RWPE1 (cell line): ENCODE results near the gene PGM1.

Experiments
- CTCF ChIA-PET: fragments of 350-600 bp; sonication (Branson Sonifier 250); formaldehyde crosslinking; extraction: SDS; loops from one replicate; lab custom pipeline; 2021; lab: Yijun Ruan, JAX
- POLR2A ChIA-PET: fragments of 400-600 bp; formaldehyde crosslinking; extraction: SDS; loops from one replicate; lab custom pipeline; 2020; ENCODE audit warnings: antibody characterized with exemption; ENCODE audit not compliant: low non-redundant PET; lab: Yijun Ruan, JAX
- DNase-seq: peaks from one replicate; pipeline ENCODE4 v3.0.0; 2012; ENCODE audit warnings: low spot score
- H3K27ac ChIP-seq: fragments of 450-650 bp; 2 replicates; pipeline ENCODE4 v1.5.1; 2017
- CTCF ChIP-seq: fragments of 450-650 bp; conservative IDR thresholded peaks from 2 replicates; pipeline ENCODE4 v1.5.1; 2017; ENCODE audit warnings: low read depth, mild to moderate bottlenecking

The PGM1 gene

GRCh38 chr1:63662056-63662836 lies 69.0 kb downstream of the PGM1 start:
- POLR2A ChIA-PET, result interaction anchor here (1.0 kb wide), 1 partner anchor 69 kb away, joined by 3 read pairs; the partner anchor contains the start of gene PGM1
- no peak for TF ChIP-seq CTCF
- peak overlapping the region; percentile 98 for H3K27ac ChIP-seq
- peak; percentile 90 for DNase-seq
- CTCF ChIA-PET, result interaction anchor here (0.6 to 1.2 kb wide), 3 partner anchors 11 to 277 kb away, joined by 3 to 4 read pairs (median 3); no protein-coding TSS in a partner anchor

- peak; percentile 99 for DNase-seq
- peak overlapping the region; percentile 98 for H3K27ac ChIP-seq
- POLR2A ChIA-PET, result interaction anchor here (0.5 to 1.0 kb wide), 2 partner anchors 69 to 900 kb away, joined by 3 to 5 read pairs; partner anchors contain the start of gene PGM1
- no peak for TF ChIP-seq CTCF
- CTCF ChIA-PET, result interaction anchor here (0.6 to 0.7 kb wide), 2 partner anchors 12 to 277 kb away, joined by 3 read pairs; no protein-coding TSS in a partner anchor
Observed at GRCh38 chr1:63662841-63663240, 69.6 kb downstream of the PGM1 start.

- POLR2A ChIA-PET, result interaction anchor here (0.5 to 1.0 kb wide), 2 partner anchors 70 to 899 kb away, joined by 3 to 5 read pairs; partner anchors contain the start of gene PGM1
- peak overlapping the region; percentile 98 for H3K27ac ChIP-seq
- DNase-seq, result peak; percentile 67
- CTCF ChIA-PET, result no interaction called here
- TF ChIP-seq CTCF, result no peak
Observed at GRCh38 chr1:63663301-63663700, 70.1 kb downstream of the PGM1 start.

- H3K27ac ChIP-seq, result peak overlapping the region; percentile 43; the same call in 1 of the 2 replicates
- DNase-seq, result no peak
- CTCF ChIA-PET, result interaction anchor here (0.7 kb wide), 1 partner anchor 292 kb away, joined by 3 read pairs; no protein-coding TSS in a partner anchor
- POLR2A ChIA-PET, result no interaction called here
- TF ChIP-seq CTCF, result no peak
Observed at GRCh38 chr1:63663873-63664272, 70.7 kb downstream of the PGM1 start.

GRCh38 chr1:63664742-63665141 lies 71.5 kb downstream of the PGM1 start:
- no peak for TF ChIP-seq CTCF
- no peak overlapping the region for H3K27ac ChIP-seq
- POLR2A ChIA-PET, result no interaction called here
- no peak for DNase-seq
- CTCF ChIA-PET, result interaction anchor here (0.6 to 0.8 kb wide), 3 partner anchors 39 to 1586 kb away, joined by 3 to 5 read pairs (median 3); no protein-coding TSS in a partner anchor

- no peak for TF ChIP-seq CTCF
- H3K27ac ChIP-seq, result no peak overlapping the region
- CTCF ChIA-PET, result interaction anchor here (0.5 to 0.8 kb wide), 2 partner anchors 46 to 1586 kb away, joined by 3 to 4 read pairs; no protein-coding TSS in a partner anchor
- POLR2A ChIA-PET, result no interaction called here
- no peak for DNase-seq
Observed at GRCh38 chr1:63665410-63665809, 72.2 kb downstream of the PGM1 start.
